ENCODE results near the gene IRS1. TPM values are rescaled to one million over a fixed set of nuclear protein-coding genes. Genes with fewer than 3 reads are reported as not detected.

IRS1 gene
- total RNA-seq, 1 donor from 2014 or later: 3.2 TPM

DNA sequence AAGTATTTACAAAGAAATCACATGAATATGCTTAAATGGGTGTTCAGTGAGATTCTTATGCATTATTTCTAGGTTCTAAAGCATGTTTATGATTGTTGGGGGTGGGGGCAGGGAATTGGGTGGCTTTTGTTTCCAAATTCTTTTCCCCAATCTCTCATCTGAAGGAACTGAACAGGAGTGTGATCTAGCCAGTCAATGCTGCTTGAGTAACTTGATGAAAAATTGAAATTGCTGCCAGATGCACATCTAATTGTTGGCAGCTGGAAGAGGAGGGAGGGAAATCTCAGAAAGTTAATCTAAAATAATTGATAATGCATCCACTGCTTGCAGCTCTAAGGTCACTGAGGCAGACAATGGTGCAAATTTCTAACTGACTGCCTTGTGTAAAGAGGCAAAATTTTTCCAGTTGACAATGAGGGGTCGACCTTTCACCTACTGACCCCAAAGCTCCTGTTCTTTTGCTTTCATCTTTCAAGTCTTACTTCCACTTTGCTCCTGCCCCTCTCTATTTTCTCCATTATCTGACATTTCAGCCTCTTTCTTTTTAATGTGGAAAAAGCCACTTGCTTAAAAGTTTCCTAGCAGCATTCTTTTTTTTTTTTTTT, 53.3 kb downstream of the IRS1 start:
- no peak for ATAC-seq (ENCODE audit: low read depth)
- H3K27me3 Mint-ChIP-seq: no peaks in the 10 kb centered on the region
- ChIA-PET CTCF (no interaction called here), POLR2A (no interaction called here)
- H3K9me3 Mint-ChIP-seq: no peaks in the 10 kb centered on the region
- peaks cover 2% of the 10 kb centered on the region for H3K4me1 Mint-ChIP-seq
- no peak overlapping the region for H3K4me3 Mint-ChIP-seq
- no peaks in the 10 kb centered on the region for H3K36me3 Mint-ChIP-seq (ENCODE audit: low read depth)
- DNase-seq: no peak
- no peak for TF ChIP-seq CTCF (IDR thresholded peaks at IDR 0.05)
- intact Hi-C loops (cut with micrococcal nuclease): no loop called here
- no peak overlapping the region for H3K27ac Mint-ChIP-seq

GRCh38 chr2:226743915-226744314, 55.7 kb downstream of the IRS1 start:
- H3K27me3 Mint-ChIP-seq: no peaks in the 10 kb centered on the region
- TF ChIP-seq CTCF (IDR thresholded peaks at IDR 0.05): no peak
- intact Hi-C loops (cut with micrococcal nuclease): no loop called here
- CTCF ChIA-PET: no interaction called here
- no peak overlapping the region for H3K4me3 Mint-ChIP-seq
- peaks cover 2% of the 10 kb centered on the region for H3K4me1 Mint-ChIP-seq
- POLR2A ChIA-PET: no interaction called here
- DNase-seq: no peak
- no peak for ATAC-seq (ENCODE audit: low read depth)
- H3K27ac Mint-ChIP-seq: no peak overlapping the region
- no peaks in the 10 kb centered on the region for H3K36me3 Mint-ChIP-seq (ENCODE audit: low read depth)
- H3K9me3 Mint-ChIP-seq: no peaks in the 10 kb centered on the region

- CTCF ChIA-PET: no interaction called here
- intact Hi-C loops (cut with micrococcal nuclease): no loop called here
- no peak for TF ChIP-seq CTCF (IDR thresholded peaks at IDR 0.05)
- H3K4me3 Mint-ChIP-seq: no peak overlapping the region
- no peaks in the 10 kb centered on the region for H3K36me3 Mint-ChIP-seq (ENCODE audit: low read depth)
- no peaks in the 10 kb centered on the region for H3K27me3 Mint-ChIP-seq
- DNase-seq (no peak), ATAC-seq (ENCODE audit: low read depth) (no peak)
- peaks cover 2% of the 10 kb centered on the region for H3K4me1 Mint-ChIP-seq
- no peak overlapping the region for H3K27ac Mint-ChIP-seq
- POLR2A ChIA-PET: interaction anchor here (0.7 kb wide), 1 partner anchor 335 kb away, joined by 3 read pairs; no protein-coding TSS in a partner anchor
- H3K9me3 Mint-ChIP-seq: no peaks in the 10 kb centered on the region
These were observed 57.3 kb downstream of the IRS1 start for GRCh38 chr2:226742347-226742746.

DNA sequence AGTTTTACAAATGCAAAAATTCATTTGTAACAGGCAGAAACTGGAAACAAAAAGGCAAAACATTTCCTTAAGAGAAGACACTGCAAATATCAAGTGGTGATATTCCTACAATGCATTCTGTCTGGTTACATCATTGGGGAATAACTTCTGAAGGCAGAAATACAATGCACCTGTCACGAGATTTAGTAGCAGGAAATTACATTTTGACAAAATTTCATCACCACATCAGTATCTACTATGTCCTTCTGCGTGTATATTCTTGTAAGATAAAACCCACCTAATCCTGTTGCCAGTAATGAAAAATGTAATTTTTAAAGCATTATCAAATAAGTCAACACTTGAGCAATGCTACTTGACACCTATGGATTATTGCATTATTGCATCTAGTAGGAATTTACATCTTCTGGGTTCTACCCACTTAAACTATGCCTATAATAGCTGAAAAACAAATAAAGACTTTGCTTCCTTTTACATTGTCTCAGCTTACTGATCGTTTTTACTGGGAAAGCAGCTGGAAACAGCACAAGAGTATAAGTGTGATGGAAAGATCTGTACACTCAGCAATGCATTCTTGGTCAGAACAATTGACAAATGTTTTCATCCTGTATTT, 59.5 kb downstream of the IRS1 start:
- CTCF ChIA-PET: no interaction called here
- intact Hi-C loops (cut with micrococcal nuclease): no loop called here

More for the DNA sequence above, 59.5 kb downstream of the IRS1 start:
- Mint-ChIP-seq H3K27me3 (no peaks in the 10 kb centered on the region), H3K4me1 (no peaks in the 10 kb centered on the region), H3K9me3 (no peaks in the 10 kb centered on the region), H3K27ac (no peak overlapping the region), H3K4me3 (no peak overlapping the region), H3K36me3 (ENCODE audit: low read depth) (peaks cover 5% of the 10 kb centered on the region)
- DNase-seq (no peak), ATAC-seq (ENCODE audit: low read depth) (no peak)
- POLR2A ChIA-PET: no interaction called here
- TF ChIP-seq CTCF (IDR thresholded peaks at IDR 0.05): no peak
